Esophagus squamous epithelium (tissue), 4 donors: ENCODE results near the gene ANKRD65.
"Not testable (repeated sequence)": the region's sequence is repeated elsewhere in the genome, so short reads cannot be mapped to it uniquely, and the experiment has no call there.

Source experiments
- POLR2A ChIP-seq, 4 donors: fragments of 450-650 bp; IDR thresholded peaks; one replicate each; pipeline ENCODE4 v1.6.1; 2017; ENCODE audit warnings: antibody characterized with exemption in 4 of 4, mild to moderate bottlenecking in 4 of 4, moderate library complexity in 3 of 4
- TF ChIP-seq, protein P1 (sequence below), 6 experiments: fragments of 450-650 bp in 4 of 6; fragments of 200-600 bp in 2 of 6; sonication (generic) in 2 of 6; IDR thresholded peaks; one replicate each; pipeline ENCODE4 v1.5.1; 2016 to 2019; ENCODE audit warnings: antibody characterized with exemption in 6 of 6, mild to moderate bottlenecking in 4 of 6, moderate library complexity in 4 of 6

DNA sequence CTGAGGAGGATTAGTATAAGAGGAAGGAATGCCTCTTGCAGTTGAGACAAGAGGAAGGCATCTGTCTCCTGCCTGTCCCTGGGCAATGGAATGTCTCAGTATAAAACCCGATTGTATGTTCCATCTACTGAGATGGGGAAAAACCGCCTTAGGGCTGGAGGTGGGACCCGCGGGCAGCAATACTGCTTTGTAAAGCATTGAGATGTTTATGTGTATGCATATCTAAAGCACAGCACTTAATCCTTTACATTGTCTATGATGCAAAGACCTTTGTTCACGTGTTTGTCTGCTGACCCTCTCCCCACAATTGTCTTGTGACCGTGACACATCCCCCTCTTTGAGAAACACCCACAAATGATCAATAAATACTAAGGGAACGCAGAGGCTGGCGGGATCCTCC is 10.8 kb downstream of the ANKRD65 start:
- TF ChIP-seq, protein P1, sequence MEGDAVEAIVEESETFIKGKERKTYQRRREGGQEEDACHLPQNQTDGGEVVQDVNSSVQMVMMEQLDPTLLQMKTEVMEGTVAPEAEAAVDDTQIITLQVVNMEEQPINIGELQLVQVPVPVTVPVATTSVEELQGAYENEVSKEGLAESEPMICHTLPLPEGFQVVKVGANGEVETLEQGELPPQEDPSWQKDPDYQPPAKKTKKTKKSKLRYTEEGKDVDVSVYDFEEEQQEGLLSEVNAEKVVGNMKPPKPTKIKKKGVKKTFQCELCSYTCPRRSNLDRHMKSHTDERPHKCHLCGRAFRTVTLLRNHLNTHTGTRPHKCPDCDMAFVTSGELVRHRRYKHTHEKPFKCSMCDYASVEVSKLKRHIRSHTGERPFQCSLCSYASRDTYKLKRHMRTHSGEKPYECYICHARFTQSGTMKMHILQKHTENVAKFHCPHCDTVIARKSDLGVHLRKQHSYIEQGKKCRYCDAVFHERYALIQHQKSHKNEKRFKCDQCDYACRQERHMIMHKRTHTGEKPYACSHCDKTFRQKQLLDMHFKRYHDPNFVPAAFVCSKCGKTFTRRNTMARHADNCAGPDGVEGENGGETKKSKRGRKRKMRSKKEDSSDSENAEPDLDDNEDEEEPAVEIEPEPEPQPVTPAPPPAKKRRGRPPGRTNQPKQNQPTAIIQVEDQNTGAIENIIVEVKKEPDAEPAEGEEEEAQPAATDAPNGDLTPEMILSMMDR (IDR thresholded peaks at IDR 0.05): not testable (repeated sequence)
- not testable (repeated sequence) for TF ChIP-seq POLR2A (IDR thresholded peaks at IDR 0.05)
